ENCODE results near the gene SMC3. TPM values are rescaled to one million over a fixed set of nuclear protein-coding genes. Genes with fewer than 3 reads are reported as not detected.

Gene SMC3
- total and polyA plus RNA-seq, 2 of the 13 experiments (the other 11 are each of a cell fraction or from before 2014, with no cell fraction given): 11.7 to 48.0 TPM

DNA sequence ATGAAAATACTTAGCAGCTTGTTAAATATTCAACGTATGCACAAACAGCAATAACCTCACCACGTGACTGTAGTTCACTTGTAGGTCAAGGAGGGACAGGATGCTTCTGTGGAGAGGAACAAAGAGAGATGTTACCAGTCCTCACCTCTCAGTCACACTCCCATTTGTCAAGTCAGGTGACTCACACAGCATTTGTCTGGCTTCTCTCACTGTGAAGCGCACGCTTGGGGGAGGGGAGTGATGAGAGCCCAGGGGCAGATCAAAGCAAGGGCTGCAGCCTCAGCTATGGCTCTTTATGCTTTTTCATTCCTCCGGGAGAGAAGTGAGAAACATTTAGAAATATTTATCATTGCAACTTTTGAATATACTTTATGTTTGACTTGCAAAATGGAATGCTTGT lies 73.8 kb downstream of the SMC3 start:
- H3K36me3 ChIP-seq (replicated peaks in 1 of 2; ENCODE audit: control insufficient read depth in 1 of 2, insufficient read depth in 2 of 2, low read length in 2 of 2): no peaks in the 10 kb centered on the region
- TF ChIP-seq ZNF652 (CRISPR knock-in tag; IDR thresholded peaks at IDR 0.05; ENCODE audit: borderline replicate concordance, low read depth): no peak
- TF ChIP-seq, protein P1, sequence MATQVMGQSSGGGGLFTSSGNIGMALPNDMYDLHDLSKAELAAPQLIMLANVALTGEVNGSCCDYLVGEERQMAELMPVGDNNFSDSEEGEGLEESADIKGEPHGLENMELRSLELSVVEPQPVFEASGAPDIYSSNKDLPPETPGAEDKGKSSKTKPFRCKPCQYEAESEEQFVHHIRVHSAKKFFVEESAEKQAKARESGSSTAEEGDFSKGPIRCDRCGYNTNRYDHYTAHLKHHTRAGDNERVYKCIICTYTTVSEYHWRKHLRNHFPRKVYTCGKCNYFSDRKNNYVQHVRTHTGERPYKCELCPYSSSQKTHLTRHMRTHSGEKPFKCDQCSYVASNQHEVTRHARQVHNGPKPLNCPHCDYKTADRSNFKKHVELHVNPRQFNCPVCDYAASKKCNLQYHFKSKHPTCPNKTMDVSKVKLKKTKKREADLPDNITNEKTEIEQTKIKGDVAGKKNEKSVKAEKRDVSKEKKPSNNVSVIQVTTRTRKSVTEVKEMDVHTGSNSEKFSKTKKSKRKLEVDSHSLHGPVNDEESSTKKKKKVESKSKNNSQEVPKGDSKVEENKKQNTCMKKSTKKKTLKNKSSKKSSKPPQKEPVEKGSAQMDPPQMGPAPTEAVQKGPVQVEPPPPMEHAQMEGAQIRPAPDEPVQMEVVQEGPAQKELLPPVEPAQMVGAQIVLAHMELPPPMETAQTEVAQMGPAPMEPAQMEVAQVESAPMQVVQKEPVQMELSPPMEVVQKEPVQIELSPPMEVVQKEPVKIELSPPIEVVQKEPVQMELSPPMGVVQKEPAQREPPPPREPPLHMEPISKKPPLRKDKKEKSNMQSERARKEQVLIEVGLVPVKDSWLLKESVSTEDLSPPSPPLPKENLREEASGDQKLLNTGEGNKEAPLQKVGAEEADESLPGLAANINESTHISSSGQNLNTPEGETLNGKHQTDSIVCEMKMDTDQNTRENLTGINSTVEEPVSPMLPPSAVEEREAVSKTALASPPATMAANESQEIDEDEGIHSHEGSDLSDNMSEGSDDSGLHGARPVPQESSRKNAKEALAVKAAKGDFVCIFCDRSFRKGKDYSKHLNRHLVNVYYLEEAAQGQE (IDR thresholded peaks at IDR 0.05; ENCODE audit: borderline replicate concordance in 1 of 2, low read depth in 1 of 2, low read length in 2 of 2): no peak
- no peak for TF ChIP-seq KLF15 (CRISPR knock-in tag; IDR thresholded peaks at IDR 0.05; ENCODE audit: borderline replicate concordance)
- TF ChIP-seq POLR2AphosphoS2 (IDR thresholded peaks at IDR 0.05; ENCODE audit: low read depth, low read length): no peak
- peak; percentile 58 for TF ChIP-seq FOSL2 (CRISPR knock-in tag; IDR thresholded peaks at IDR 0.05)
- TF ChIP-seq ZFP1 (CRISPR knock-in tag; IDR thresholded peaks at IDR 0.05): no peak
- TF ChIP-seq, protein P2, sequence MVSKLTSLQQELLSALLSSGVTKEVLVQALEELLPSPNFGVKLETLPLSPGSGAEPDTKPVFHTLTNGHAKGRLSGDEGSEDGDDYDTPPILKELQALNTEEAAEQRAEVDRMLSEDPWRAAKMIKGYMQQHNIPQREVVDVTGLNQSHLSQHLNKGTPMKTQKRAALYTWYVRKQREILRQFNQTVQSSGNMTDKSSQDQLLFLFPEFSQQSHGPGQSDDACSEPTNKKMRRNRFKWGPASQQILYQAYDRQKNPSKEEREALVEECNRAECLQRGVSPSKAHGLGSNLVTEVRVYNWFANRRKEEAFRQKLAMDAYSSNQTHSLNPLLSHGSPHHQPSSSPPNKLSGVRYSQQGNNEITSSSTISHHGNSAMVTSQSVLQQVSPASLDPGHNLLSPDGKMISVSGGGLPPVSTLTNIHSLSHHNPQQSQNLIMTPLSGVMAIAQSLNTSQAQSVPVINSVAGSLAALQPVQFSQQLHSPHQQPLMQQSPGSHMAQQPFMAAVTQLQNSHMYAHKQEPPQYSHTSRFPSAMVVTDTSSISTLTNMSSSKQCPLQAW (CRISPR knock-in tag; IDR thresholded peaks at IDR 0.05): no peak
- TF ChIP-seq NR2C2 (CRISPR knock-in tag; IDR thresholded peaks at IDR 0.05; ENCODE audit: borderline replicate concordance): no peak
- TF ChIP-seq IKZF1 (IDR thresholded peaks at IDR 0.05): no peak
- no peak for TF ChIP-seq HOMEZ (CRISPR knock-in tag; IDR thresholded peaks at IDR 0.05; ENCODE audit: low read depth)
- TF ChIP-seq SNAI1 (CRISPR knock-in tag; IDR thresholded peaks at IDR 0.05; ENCODE audit: borderline replicate concordance): no peak
- no peak for TF ChIP-seq ZNF766 (CRISPR knock-in tag; IDR thresholded peaks at IDR 0.05; ENCODE audit: borderline replicate concordance)
- no peak for TF ChIP-seq ZNF850 (CRISPR knock-in tag; conservative IDR thresholded peaks at IDR 0.05)
- TF ChIP-seq NR2F6 (IDR thresholded peaks at IDR 0.05): no peak
- no peak for TF ChIP-seq NR2F6 (CRISPR knock-in tag; IDR thresholded peaks at IDR 0.05)
- TF ChIP-seq SOX13 (IDR thresholded peaks at IDR 0.05): no peak
- TF ChIP-seq SOX13 (CRISPR knock-in tag; conservative IDR thresholded peaks at IDR 0.05 in 1 of 2, IDR thresholded peaks at IDR 0.05 in 1 of 2): peak in 1 of 2 experiments; percentile 16; a peak in 1 of 4 replicates
- TF ChIP-seq HMG20A (CRISPR knock-in tag; IDR thresholded peaks at IDR 0.05; ENCODE audit: borderline replicate concordance): no peak
- in situ Hi-C loops (cut with HindIII; ENCODE audit: extremely low pct_ligation_motif_present, low pct_unique_long_range_greater_than_20kb) (no loop called here), intact Hi-C loops (cut with micrococcal nuclease; ENCODE audit: unreplicated experiment) (no loop called here)
- H3K27me3 ChIP-seq (ENCODE audit: control insufficient read depth in 1 of 2, insufficient read depth in 2 of 2, low read length in 2 of 2): peaks cover 3 to 47% of the 10 kb centered on the region in 2 experiments
- H3K9me3 ChIP-seq (ENCODE audit: low read length): no peaks in the 10 kb centered on the region
- 4% methylated on average over 5 of the region's 5 CpGs for WGBS (ENCODE audit: low lambda C conversion rate)
- H3K4me3 ChIP-seq (replicated peaks in 1 of 3; ENCODE audit: insufficient read depth in 1 of 3, low read depth in 2 of 3, low read length in 3 of 3): no peak overlapping the region
- no TSS peak for BruUV-seq (replicated peaks)
- H2AFZ ChIP-seq (ENCODE audit: low read length): no peak overlapping the region
- ChIA-PET POLR2A (no interaction called here), CTCF (ENCODE audit: low intra/inter-chr PET ratio, low total read pairs) (no interaction called here)
- no peaks in the 10 kb centered on the region for H3K79me2 ChIP-seq (ENCODE audit: insufficient read depth, low read length)
- no peak for ATAC-seq
- FAIRE-seq: no peak
- H3K4me2 ChIP-seq (ENCODE audit: low read depth, low read length): no peak overlapping the region
- no peak overlapping the region for H3K27ac ChIP-seq (ENCODE audit: extremely low read length, insufficient read depth, low read length)
- H3K9ac ChIP-seq (ENCODE audit: insufficient read depth, low read depth, low read length): no peak overlapping the region
- no peaks in the 10 kb centered on the region for H4K20me1 ChIP-seq (ENCODE audit: insufficient read depth, low read length)
- peak; percentile 56 for DNase-seq (ENCODE audit: low spot score)
- peaks cover 15% of the 10 kb centered on the region for H3K4me1 ChIP-seq (ENCODE audit: insufficient read depth, low read length)
